ENCODE results near the gene PCDH15. TPM values are rescaled to one million over a fixed set of nuclear protein-coding genes. Genes with fewer than 3 reads are reported as not detected.

PCDH15 gene
- total RNA-seq, 1 donor from 2014 or later: not detected

DNA sequence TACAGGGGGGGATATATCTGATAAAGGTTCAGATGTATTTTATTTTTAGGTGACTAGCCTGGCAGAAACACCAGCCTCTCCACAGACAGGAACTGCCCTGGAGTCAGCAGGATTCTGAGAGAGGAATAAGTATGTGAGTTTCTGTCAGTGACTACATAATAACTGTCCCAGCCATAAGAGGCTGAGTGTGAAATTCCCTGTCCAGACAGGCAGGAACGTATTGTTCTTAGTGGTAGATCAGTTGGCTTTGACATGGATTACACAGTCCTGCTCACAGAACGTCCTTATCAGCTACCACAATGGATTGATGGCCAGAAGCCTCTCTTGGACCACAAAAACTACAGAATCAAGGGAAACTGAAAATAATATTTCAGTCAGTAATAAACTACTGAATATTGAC is 709.8 kb downstream of the PCDH15 start:
- TF ChIP-seq, protein P1, sequence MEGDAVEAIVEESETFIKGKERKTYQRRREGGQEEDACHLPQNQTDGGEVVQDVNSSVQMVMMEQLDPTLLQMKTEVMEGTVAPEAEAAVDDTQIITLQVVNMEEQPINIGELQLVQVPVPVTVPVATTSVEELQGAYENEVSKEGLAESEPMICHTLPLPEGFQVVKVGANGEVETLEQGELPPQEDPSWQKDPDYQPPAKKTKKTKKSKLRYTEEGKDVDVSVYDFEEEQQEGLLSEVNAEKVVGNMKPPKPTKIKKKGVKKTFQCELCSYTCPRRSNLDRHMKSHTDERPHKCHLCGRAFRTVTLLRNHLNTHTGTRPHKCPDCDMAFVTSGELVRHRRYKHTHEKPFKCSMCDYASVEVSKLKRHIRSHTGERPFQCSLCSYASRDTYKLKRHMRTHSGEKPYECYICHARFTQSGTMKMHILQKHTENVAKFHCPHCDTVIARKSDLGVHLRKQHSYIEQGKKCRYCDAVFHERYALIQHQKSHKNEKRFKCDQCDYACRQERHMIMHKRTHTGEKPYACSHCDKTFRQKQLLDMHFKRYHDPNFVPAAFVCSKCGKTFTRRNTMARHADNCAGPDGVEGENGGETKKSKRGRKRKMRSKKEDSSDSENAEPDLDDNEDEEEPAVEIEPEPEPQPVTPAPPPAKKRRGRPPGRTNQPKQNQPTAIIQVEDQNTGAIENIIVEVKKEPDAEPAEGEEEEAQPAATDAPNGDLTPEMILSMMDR (IDR thresholded peaks at IDR 0.05): no peak
- DNase-seq (ENCODE audit: low spot score): no peak
- no peaks in the 10 kb centered on the region for H3K9me3 Mint-ChIP-seq (ENCODE audit: low read depth)
- no peaks in the 10 kb centered on the region for H3K4me1 Mint-ChIP-seq (ENCODE audit: low read depth)
- H3K27ac Mint-ChIP-seq (ENCODE audit: unreplicated experiment): no peak overlapping the region
- H3K4me3 Mint-ChIP-seq (ENCODE audit: unreplicated experiment): no peak overlapping the region
- H3K27me3 Mint-ChIP-seq (ENCODE audit: low read depth): no peaks in the 10 kb centered on the region
- H3K36me3 Mint-ChIP-seq (ENCODE audit: low read depth): no peaks in the 10 kb centered on the region

- H3K4me3 Mint-ChIP-seq (ENCODE audit: unreplicated experiment): no peak overlapping the region
- H3K4me1 Mint-ChIP-seq (ENCODE audit: low read depth): no peaks in the 10 kb centered on the region
- H3K27ac Mint-ChIP-seq (ENCODE audit: unreplicated experiment): no peak overlapping the region
- TF ChIP-seq, protein P1 (IDR thresholded peaks at IDR 0.05): no peak
- H3K36me3 Mint-ChIP-seq (ENCODE audit: low read depth): no peaks in the 10 kb centered on the region
- H3K9me3 Mint-ChIP-seq (ENCODE audit: low read depth): no peaks in the 10 kb centered on the region
- peaks cover 2% of the 10 kb centered on the region for H3K27me3 Mint-ChIP-seq (ENCODE audit: low read depth)
- no peak for DNase-seq (ENCODE audit: low spot score)
These were observed 719.1 kb downstream of the PCDH15 start for GRCh38 chr10:54081950-54082349.

- Mint-ChIP-seq H3K27ac (ENCODE audit: unreplicated experiment) (no peak overlapping the region), H3K9me3 (ENCODE audit: low read depth) (no peaks in the 10 kb centered on the region), H3K4me3 (ENCODE audit: unreplicated experiment) (no peak overlapping the region)
These were observed 733.7 kb downstream of the PCDH15 start for GRCh38 chr10:54067361-54067760.

GRCh38 chr10:54066646-54067045 is 734.4 kb downstream of the PCDH15 start:
- Mint-ChIP-seq H3K4me1 (ENCODE audit: low read depth) (no peaks in the 10 kb centered on the region), H3K4me3 (ENCODE audit: unreplicated experiment) (no peak overlapping the region), H3K27ac (ENCODE audit: unreplicated experiment) (no peak overlapping the region), H3K9me3 (ENCODE audit: low read depth) (no peaks in the 10 kb centered on the region), H3K27me3 (ENCODE audit: low read depth) (no peaks in the 10 kb centered on the region), H3K36me3 (ENCODE audit: low read depth) (no peaks in the 10 kb centered on the region)
- DNase-seq (ENCODE audit: low spot score): no peak
- TF ChIP-seq, protein P1 (IDR thresholded peaks at IDR 0.05): no peak

More at GRCh38 chr10:54067361-54067760, 733.7 kb downstream of the PCDH15 start:
- H3K36me3 Mint-ChIP-seq (ENCODE audit: low read depth): no peaks in the 10 kb centered on the region
- TF ChIP-seq, protein P1 (IDR thresholded peaks at IDR 0.05): no peak
- H3K27me3 Mint-ChIP-seq (ENCODE audit: low read depth): no peaks in the 10 kb centered on the region
- DNase-seq (ENCODE audit: low spot score): no peak
- H3K4me1 Mint-ChIP-seq (ENCODE audit: low read depth): no peaks in the 10 kb centered on the region

DNA sequence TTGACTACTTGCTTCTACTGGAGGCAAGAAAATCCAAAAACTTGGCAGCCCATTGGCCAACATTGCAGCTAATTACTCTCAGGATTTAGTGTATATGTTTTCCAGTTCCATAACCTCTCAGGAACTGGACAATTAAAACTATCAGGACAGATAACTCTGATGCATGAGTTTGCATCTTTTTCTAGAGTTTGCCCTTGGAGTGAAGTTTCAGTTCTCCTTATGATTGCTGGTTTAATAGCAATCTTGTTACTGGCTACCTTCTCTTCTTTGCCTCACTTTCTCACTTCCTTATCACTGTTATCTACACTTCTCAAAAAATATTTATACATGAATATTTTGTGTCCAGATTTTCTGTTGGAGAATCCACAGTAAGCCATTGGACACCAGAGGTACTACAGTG is 735.9 kb downstream of the PCDH15 start:
- no peaks in the 10 kb centered on the region for H3K9me3 Mint-ChIP-seq (ENCODE audit: low read depth)
- no peaks in the 10 kb centered on the region for H3K27me3 Mint-ChIP-seq (ENCODE audit: low read depth)
- TF ChIP-seq, protein P1 (IDR thresholded peaks at IDR 0.05): no peak
- no peak overlapping the region for H3K4me3 Mint-ChIP-seq (ENCODE audit: unreplicated experiment)
- no peaks in the 10 kb centered on the region for H3K36me3 Mint-ChIP-seq (ENCODE audit: low read depth)
- DNase-seq (ENCODE audit: low spot score): no peak
- no peak overlapping the region for H3K27ac Mint-ChIP-seq (ENCODE audit: unreplicated experiment)
- no peaks in the 10 kb centered on the region for H3K4me1 Mint-ChIP-seq (ENCODE audit: low read depth)
